Naive thymus-derived CD4-positive, alpha-beta T cell (primary cell): ENCODE data around the gene FOXL3. TPM values are rescaled to one million over a fixed set of nuclear protein-coding genes. Genes with fewer than 3 reads are reported as not detected.
"Not testable (repeated sequence)": the region's sequence is repeated elsewhere in the genome, so short reads cannot be mapped to it uniquely, and the experiment has no call there.

ENCODE experiments used
- ATAC-seq: fragments of 150-1000 bp; cut with Tn5 transposase; 2 replicates; pipeline ENCODE4 v1.10.0; 2021; ENCODE audit warnings: mild to moderate bottlenecking, moderate library complexity
- CTCF ChIA-PET: fragments of 350-600 bp; sonication (Branson Sonifier 250); formaldehyde crosslinking; loops from one replicate; lab custom pipeline; 2021; ENCODE audit warnings: antibody characterized with exemption; lab: Charles Lee
- POLR2A ChIA-PET: fragments of 350-600 bp; sonication (Branson Sonifier 250); formaldehyde crosslinking; loops from one replicate; lab custom pipeline; 2021; ENCODE audit warnings: antibody characterized with exemption, inconsistent platforms; lab: Charles Lee
- DNase-seq, 9 donors: peaks; one replicate each; pipeline versions ENCODE4 v3.0.0 to v3.0.0-alpha.2; 2020 to 2022; ENCODE audit warnings: mixed read lengths in 1 of 9
- H3K27ac ChIP-seq: one replicate; pipeline ENCODE4 v1.7.0; 2013; ENCODE audit warnings: mild to moderate bottlenecking, low read depth, low read length, moderate library complexity
- H3K27me3 ChIP-seq, 2 donors: one replicate each; pipeline ENCODE4 v1.7.0; 2013; ENCODE audit warnings: low read length in 2 of 2, mild to moderate bottlenecking in 2 of 2, moderate library complexity in 2 of 2; ENCODE audit not compliant: control insufficient read depth in 2 of 2, insufficient read depth in 2 of 2
- H3K36me3 ChIP-seq, 3 experiments: 1 replicate in 2 of 3; 2 replicates in 1 of 3; pipeline ENCODE4 v1.7.0; 2013; ENCODE audit warnings: low read length in 3 of 3, mild to moderate bottlenecking in 3 of 3, moderate library complexity in 1 of 3; ENCODE audit not compliant: insufficient read depth in 3 of 3, control insufficient read depth in 2 of 3
- H3K4me1 ChIP-seq, 2 donors: one replicate each; pipeline ENCODE4 v1.7.0; 2013; ENCODE audit warnings: low read length in 2 of 2, mild to moderate bottlenecking in 2 of 2, moderate library complexity in 1 of 2; ENCODE audit not compliant: control insufficient read depth in 2 of 2, insufficient read depth in 2 of 2
- H3K4me3 ChIP-seq: 2 replicates; pipeline ENCODE4 v1.7.0; 2013; ENCODE audit warnings: mild to moderate bottlenecking, low read length
- H3K9me3 ChIP-seq, 3 experiments: 1 replicate in 2 of 3; 2 replicates in 1 of 3; pipeline ENCODE4 v1.7.0; 2013; ENCODE audit warnings: low read length in 3 of 3; ENCODE audit not compliant: control insufficient read depth in 2 of 3
- H3K27ac Mint-ChIP-seq, 9 donors: one replicate each; pipeline ENCODE4 v1.8.0; 2020 to 2022; ENCODE audit warnings: mixed read lengths in 9 of 9, mild to moderate bottlenecking in 8 of 9, moderate library complexity in 5 of 9, inconsistent platforms in 2 of 9
- H3K27me3 Mint-ChIP-seq, 5 donors: one replicate each; pipeline ENCODE4 v1.8.0; 2021 to 2022; ENCODE audit warnings: mixed read lengths in 5 of 5, mild to moderate bottlenecking in 1 of 5
- H3K36me3 Mint-ChIP-seq, 5 donors: one replicate each; pipeline ENCODE4 v1.8.0; 2020 to 2022; ENCODE audit warnings: mixed read lengths in 5 of 5, mild to moderate bottlenecking in 3 of 5, inconsistent platforms in 1 of 5
- H3K4me1 Mint-ChIP-seq, 7 donors: one replicate each; pipeline ENCODE4 v1.8.0; 2020 to 2022; ENCODE audit warnings: mixed read lengths in 7 of 7, mild to moderate bottlenecking in 3 of 7, inconsistent platforms in 1 of 7
- H3K4me3 Mint-ChIP-seq, 10 donors: one replicate each; pipeline ENCODE4 v1.8.0; 2020 to 2022; ENCODE audit warnings: mild to moderate bottlenecking in 10 of 10, mixed read lengths in 10 of 10, moderate library complexity in 6 of 10, inconsistent platforms in 2 of 10
- H3K9me3 Mint-ChIP-seq, 11 donors: one replicate each; pipeline ENCODE4 v1.8.0; 2020 to 2022; ENCODE audit warnings: mixed read lengths in 11 of 11, mild to moderate bottlenecking in 4 of 11, inconsistent platforms in 1 of 11, moderate library complexity in 1 of 11
- intact Hi-C, 2 donors: fragments of 100-400 bp; cut with micrococcal nuclease; formaldehyde crosslinking; loops; one replicate each; pipeline ENCODE4 v1.15.1; 2023
- polyA plus RNA-seq, 2 donors: library from polyadenylated mRNA; unstranded; fragments of 300-500 nt; fragmentation: Illumina TruSeq; gene quantifications; one replicate each; pipeline ENCODE4 v1.2.3, GENCODE V29; 2021
- total RNA-seq, 6 experiments: library from RNA in 5 of 6; stranded (reverse) in 5 of 6; gene quantifications; 1 replicate in 5 of 6; 2 replicates in 1 of 6; pipeline ENCODE4 v1.2.3 and lab custom pipeline; 2021 to 2026

The FOXL3 gene
- total and polyA plus RNA-seq, 7 experiments from 2014 or later: not detected

DNA sequence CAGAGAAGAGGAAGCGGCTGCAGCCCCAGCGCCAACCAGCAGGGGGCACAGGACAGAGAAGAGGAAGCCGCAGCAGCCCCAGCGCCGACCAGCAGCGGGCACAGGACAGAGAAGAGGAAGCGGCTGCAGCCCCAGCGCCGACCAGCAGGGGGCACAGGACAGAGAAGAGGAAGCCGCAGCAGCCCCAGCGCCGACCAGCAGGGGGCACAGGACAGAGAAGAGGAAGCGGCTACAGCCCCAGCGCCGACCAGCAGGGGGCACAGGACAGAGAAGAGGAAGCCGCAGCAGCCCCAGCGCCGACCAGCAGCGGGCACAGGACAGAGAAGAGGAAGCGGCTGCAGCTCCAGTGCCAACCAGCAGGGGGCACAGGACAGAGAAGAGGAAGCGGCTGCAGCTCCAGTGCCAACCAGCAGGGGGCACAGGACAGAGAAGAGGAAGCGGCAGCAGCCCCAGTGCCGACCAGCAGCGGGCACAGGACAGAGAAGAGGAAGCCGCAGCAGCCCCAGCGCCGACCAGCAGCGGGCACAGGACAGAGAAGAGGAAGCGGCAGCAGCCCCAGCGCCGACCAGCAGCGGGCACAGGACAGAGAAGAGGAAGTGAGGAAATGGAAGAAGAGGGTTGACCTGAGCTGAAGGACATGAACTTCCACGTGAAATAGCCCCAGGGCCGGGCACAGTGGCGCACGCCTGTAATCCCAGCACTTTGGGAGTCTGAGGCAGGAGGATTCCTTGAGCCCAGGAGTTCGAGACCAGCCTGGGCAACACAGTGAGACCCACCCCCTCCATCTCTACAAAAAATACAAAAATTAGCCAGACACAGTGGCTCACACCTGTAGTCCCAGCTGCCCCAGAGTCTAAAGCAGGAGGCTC lies 26.3 kb upstream of the FOXL3 start:
- CTCF ChIA-PET, H3K27me3 ChIP-seq, H3K27me3 Mint-ChIP-seq, H3K4me1 ChIP-seq, H3K36me3 ChIP-seq, H3K4me3 ChIP-seq, H3K27ac ChIP-seq, H3K9me3 Mint-ChIP-seq, intact Hi-C loops, POLR2A ChIA-PET, H3K36me3 Mint-ChIP-seq, H3K9me3 ChIP-seq: not testable (repeated sequence)
- H3K4me3 Mint-ChIP-seq: peak overlapping the region in 2 of 10 donors; percentile 45 to 76
- peak overlapping the region in 2 of 9 donors; percentile 59 to 67 for H3K27ac Mint-ChIP-seq
- peaks cover 0 to 14% (median 4%) of the 10 kb centered on the region in 7 donors for H3K4me1 Mint-ChIP-seq
- peak; percentile 61 for ATAC-seq
- peak; percentile 15 to 66 (median 49) for DNase-seq

DNA sequence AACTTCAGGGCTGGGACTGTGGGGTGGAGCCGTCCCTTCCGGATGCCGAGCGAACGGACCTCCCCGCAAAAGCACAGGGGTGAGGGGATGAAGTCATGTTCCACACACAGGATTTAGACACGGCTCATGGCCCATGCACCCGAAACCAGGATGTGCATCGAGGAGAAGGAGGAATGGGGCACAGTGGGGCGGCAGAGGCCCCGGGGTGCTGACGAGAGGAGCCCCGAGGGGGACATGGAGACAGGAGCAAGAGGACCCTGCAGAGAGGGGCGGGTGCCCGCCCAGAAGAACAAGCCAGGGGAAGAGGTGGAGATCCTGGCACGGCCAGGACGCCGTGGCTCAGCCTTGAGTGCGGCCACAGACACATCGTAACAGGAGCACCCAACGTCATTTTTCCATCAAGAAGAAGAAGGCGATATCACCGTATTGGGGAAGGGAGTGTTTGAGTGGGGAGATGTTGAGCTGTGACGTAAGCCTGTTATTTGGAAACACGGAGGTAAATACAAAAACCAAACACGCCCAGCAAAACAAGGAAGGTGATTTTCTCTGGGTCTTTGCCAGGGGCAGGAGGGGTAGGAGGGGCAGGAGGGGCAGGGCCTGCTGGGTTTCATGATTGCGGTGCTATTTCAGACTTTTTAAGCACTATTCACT lies 25.3 kb upstream of the FOXL3 start:
- Histone ChIP-seq H3K36me3 (no peaks in the 10 kb centered on the region), H3K4me1 (no peaks in the 10 kb centered on the region), H3K27me3 (no peaks in the 10 kb centered on the region), H3K4me3 (no peak overlapping the region), H3K27ac (no peak overlapping the region), H3K9me3 (peaks cover 0 to 10% (median 0%) of the 10 kb centered on the region in 3 experiments)
- peak in 2 of 9 donors; percentile 21 to 44 for DNase-seq
- ChIA-PET POLR2A (no interaction called here), CTCF (interaction anchor here (0.6 kb wide), 1 partner anchor 567 kb away, joined by 3 read pairs; no protein-coding TSS in a partner anchor)
- peak overlapping the region in 2 of 9 donors; percentile 22 to 67 for H3K27ac Mint-ChIP-seq
- H3K9me3 Mint-ChIP-seq: peaks cover 0 to 7% (median 1%) of the 10 kb centered on the region in 11 donors
- peaks cover 0 to 10% (median 4%) of the 10 kb centered on the region in 7 donors for H3K4me1 Mint-ChIP-seq
- no peak overlapping the region for H3K4me3 Mint-ChIP-seq
- intact Hi-C loops: no loop called here
- peaks cover 0 to 2% (median 0%) of the 10 kb centered on the region in 5 donors for H3K36me3 Mint-ChIP-seq
- no peak for ATAC-seq
- H3K27me3 Mint-ChIP-seq: no peaks in the 10 kb centered on the region

DNA sequence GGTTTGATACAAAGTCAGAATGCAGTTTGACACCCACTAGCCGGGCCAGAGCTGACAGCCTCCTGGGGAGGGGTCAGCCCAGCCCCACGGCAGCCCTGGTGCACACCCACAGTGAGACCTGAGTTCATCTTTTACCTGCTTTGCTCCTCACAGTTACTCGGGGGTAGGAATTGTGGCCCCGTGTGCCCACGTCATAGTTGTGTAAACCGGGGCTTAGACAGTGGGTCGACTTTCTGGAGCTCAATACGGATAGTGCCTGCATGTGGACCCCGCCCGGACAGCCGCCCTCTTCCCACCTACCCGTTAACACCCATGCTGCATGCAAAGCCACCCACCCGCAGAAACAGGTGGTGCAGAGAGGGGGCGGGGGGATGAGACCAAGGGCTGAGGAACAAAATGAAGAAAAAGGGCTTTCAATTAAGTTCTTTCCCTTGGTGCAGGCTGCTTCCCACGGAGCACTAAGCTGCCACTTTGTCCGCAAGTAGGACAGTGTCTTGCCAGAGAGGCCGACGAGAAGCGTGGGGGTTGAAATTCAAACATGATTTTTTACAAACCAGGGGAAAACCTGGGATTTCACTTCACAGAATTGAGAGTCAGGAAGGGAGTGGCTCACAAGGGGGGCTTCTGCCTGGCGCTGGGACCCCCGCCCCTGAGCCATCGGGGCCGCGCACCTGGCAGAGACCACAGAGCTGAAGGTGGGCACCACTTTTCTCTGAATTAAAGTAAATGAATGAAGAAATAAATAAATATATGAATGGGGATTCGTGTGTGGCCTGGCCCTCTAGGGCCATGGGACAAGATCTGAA lies 24.6 kb upstream of the FOXL3 start:
- Mint-ChIP-seq H3K9me3 (peaks cover 0 to 7% (median 1%) of the 10 kb centered on the region in 11 donors), H3K36me3 (peaks cover 0 to 2% (median 0%) of the 10 kb centered on the region in 5 donors), H3K4me1 (peaks cover 0 to 12% (median 4%) of the 10 kb centered on the region in 7 donors), H3K27me3 (no peaks in the 10 kb centered on the region), H3K4me3 (no peak overlapping the region), H3K27ac (peak overlapping the region in 1 of 9 donors; percentile 59)
- ChIA-PET CTCF (interaction anchor here (0.6 kb wide), 1 partner anchor 566 kb away, joined by 3 read pairs; no protein-coding TSS in a partner anchor), POLR2A (no interaction called here)
- H3K27me3 ChIP-seq: no peaks in the 10 kb centered on the region
- no peaks in the 10 kb centered on the region for H3K36me3 ChIP-seq
- H3K27ac ChIP-seq: no peak overlapping the region
- intact Hi-C loops: no loop called here
- DNase-seq (no peak), ATAC-seq (no peak)
- peaks cover 0 to 10% (median 0%) of the 10 kb centered on the region in 3 experiments for H3K9me3 ChIP-seq
- H3K4me1 ChIP-seq: no peaks in the 10 kb centered on the region
- H3K4me3 ChIP-seq: no peak overlapping the region

DNA sequence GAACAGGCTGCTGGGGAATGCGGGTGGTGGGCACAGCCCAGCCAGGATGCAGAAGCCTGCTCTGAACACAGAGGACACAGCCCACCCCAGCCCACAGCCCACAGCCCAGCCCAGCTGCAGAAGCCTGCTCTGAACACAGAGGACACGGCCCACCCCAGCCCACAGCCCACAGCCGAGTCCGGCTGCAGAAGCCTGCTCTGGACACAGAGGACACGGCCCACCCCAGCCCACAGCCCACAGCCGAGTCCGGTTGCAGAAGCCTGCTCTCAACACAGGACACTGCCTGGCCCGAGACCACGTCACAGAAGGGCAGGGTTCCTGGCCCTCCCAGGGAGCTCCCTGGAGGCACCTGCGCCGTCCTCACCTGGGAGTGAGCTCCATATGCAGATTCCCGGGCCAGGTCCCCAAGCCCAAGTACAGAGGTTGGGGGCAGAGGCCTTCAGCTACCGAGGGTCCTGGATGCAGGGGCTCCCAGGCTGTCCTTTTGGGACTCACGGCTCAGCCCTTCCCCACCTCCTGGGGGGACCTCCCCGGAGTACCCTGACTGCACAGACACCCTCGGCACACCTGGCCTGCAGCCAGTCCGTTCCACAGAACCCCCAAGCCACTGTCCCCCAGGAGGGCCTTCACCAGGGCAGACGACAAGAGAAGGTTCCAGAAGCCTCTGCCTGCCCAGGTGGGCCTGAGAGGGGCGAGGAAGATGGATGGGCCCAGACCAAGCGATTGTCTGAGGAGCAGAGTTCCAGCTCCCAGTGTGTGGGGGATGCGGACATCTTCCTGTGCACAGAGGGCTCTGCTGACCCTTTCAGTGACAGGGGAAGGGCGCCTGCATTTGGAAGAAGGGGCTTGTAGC lies 23.7 kb upstream of the FOXL3 start:
- H3K4me1 ChIP-seq: no peaks in the 10 kb centered on the region
- no peak overlapping the region for H3K27ac ChIP-seq
- no peaks in the 10 kb centered on the region for H3K27me3 ChIP-seq
- peaks cover 0 to 2% (median 0%) of the 10 kb centered on the region in 5 donors for H3K36me3 Mint-ChIP-seq
- ChIA-PET CTCF (no interaction called here), POLR2A (no interaction called here)
- peaks cover 0 to 12% (median 4%) of the 10 kb centered on the region in 7 donors for H3K4me1 Mint-ChIP-seq
- H3K27ac Mint-ChIP-seq: no peak overlapping the region
- H3K36me3 ChIP-seq: no peaks in the 10 kb centered on the region
- H3K9me3 ChIP-seq: peaks cover 0 to 10% (median 0%) of the 10 kb centered on the region in 3 experiments
- no peak overlapping the region for H3K4me3 Mint-ChIP-seq
- H3K4me3 ChIP-seq: no peak overlapping the region
- ATAC-seq (no peak), DNase-seq (no peak)
- no peaks in the 10 kb centered on the region for H3K27me3 Mint-ChIP-seq
- H3K9me3 Mint-ChIP-seq: peaks cover 0 to 7% (median 3%) of the 10 kb centered on the region in 11 donors
- intact Hi-C loops: no loop called here

DNA sequence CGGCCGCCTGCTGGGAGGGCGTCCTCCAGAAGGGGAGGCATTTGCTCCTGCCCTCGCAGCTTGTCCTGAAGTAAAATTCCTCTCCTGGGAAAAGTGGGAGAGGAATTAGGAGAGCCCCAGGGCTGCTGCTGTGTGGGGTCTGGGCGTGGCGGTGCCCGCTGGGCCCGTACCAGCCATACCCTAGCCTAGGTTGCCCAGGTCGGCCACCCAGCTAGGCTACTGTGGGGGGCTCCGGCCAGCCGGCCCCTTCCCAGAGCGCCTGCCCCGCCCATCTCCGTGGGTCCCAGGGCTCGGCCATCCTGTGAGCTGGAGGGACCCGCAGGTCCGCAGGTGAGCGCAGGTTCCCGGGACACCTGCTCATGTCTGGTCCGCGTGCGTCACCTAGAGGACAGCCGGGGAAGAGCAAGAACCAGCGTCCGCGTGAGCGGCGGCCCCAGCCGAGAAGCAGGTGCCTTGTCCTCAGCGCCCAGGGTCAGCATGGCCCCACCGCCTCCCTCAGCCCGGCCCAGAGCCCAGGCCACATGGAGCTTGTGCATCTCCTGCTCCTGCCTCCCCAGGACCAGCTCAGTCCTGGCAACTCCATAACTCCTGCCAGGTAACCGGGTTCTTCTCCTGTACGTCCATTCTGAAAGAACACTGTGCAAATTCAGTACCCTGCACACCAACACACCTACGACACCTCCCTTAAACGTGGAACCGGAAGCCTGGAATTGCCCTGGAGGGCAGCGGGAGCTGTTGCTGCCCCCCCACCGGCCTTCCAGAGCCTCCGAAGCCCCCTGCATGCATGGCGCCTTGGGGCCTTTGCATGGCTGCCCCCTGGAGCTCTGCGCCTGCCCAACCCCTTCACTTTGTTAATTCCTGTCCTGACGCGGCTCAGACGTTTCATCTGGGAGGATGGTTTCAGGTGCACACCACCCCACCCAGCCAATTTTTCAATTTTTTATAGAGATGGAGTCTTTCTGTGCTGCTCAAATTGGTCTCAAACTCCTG lies 22.8 kb upstream of the FOXL3 start:
- H3K4me1 Mint-ChIP-seq: peaks cover 0 to 10% (median 4%) of the 10 kb centered on the region in 7 donors
- peak in 1 of 9 donors; percentile 8 for DNase-seq
- H3K4me1 ChIP-seq: no peaks in the 10 kb centered on the region

More for the DNA sequence above, 22.8 kb upstream of the FOXL3 start:
- no peaks in the 10 kb centered on the region for H3K27me3 Mint-ChIP-seq
- no peak for ATAC-seq
- H3K36me3 Mint-ChIP-seq: peaks cover 0 to 2% (median 0%) of the 10 kb centered on the region in 5 donors
- peaks cover 0 to 9% (median 0%) of the 10 kb centered on the region in 3 experiments for H3K9me3 ChIP-seq
- POLR2A ChIA-PET: no interaction called here
- H3K27me3 ChIP-seq: no peaks in the 10 kb centered on the region
- H3K27ac ChIP-seq: no peak overlapping the region
- H3K27ac Mint-ChIP-seq: no peak overlapping the region
- no peak overlapping the region for H3K4me3 Mint-ChIP-seq
- intact Hi-C loops: no loop called here
- CTCF ChIA-PET: no interaction called here
- no peaks in the 10 kb centered on the region for H3K36me3 ChIP-seq
- no peak overlapping the region for H3K4me3 ChIP-seq
- H3K9me3 Mint-ChIP-seq: peaks cover 0 to 10% (median 1%) of the 10 kb centered on the region in 11 donors
